GM19395 (cell line): ENCODE data around the gene CHADL.
A peak's percentile ranks its signal among the peaks of the same experiment; 100 is the strongest.
"Not testable (repeated sequence)": the region's sequence is repeated elsewhere in the genome, so short reads cannot be mapped to it uniquely, and the experiment has no call there.

ENCODE experiments used
- ATAC-seq: cut with Tn5 transposase; IDR thresholded peaks from one replicate; pipeline ENCODE4 v1.9.1; 2021; ENCODE audit warnings: mild to moderate bottlenecking, moderate library complexity; ENCODE audit not compliant: unreplicated experiment

CHADL gene

GRCh38 chr22:41240377-41241132 lies at the start of gene CHADL:
Gene CHADL, minus strand, starts transcription at chr22:41240931. Its CDS starts 50 bp downstream, at chr22:41240881.
- no peak for ATAC-seq

DNA sequence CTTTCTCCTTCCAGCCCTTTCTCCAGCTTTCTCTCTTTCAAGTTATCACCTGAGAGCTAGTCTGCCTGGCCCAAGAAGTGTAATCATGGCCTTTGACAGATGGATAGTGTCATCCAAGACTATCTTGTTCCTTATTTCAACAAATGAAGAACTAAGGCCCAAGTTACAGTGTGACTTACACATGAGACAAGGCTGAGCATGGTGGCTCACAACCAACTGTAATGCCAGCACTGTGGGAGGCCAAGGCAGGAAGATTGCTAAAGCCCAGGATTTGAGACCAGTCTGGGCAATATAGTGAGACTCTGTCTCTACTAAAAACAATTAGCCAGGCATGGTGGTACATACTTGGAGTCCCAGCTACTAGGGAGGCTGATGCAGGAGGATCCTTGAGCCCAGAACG lies 48.9 kb upstream of the CHADL start:
- ATAC-seq = no peak

GRCh38 chr22:41288245-41288946 lies 47.7 kb upstream of the CHADL start:
- no peak for ATAC-seq

- ATAC-seq = peak; percentile 11
Observed at GRCh38 chr22:41286639-41287091, 45.9 kb upstream of the CHADL start.

- ATAC-seq = peak; percentile 95
Observed at GRCh38 chr22:41285820-41286638, 45.3 kb upstream of the CHADL start, which contains the start of gene RANGAP1. Gene RANGAP1, minus strand, starts transcription at chr22:41286187. Its CDS starts 5,143 bp downstream, at chr22:41281044.

GRCh38 chr22:41285441-41285819 lies 44.7 kb upstream of the CHADL start:
- ATAC-seq = peak; percentile 11

DNA sequence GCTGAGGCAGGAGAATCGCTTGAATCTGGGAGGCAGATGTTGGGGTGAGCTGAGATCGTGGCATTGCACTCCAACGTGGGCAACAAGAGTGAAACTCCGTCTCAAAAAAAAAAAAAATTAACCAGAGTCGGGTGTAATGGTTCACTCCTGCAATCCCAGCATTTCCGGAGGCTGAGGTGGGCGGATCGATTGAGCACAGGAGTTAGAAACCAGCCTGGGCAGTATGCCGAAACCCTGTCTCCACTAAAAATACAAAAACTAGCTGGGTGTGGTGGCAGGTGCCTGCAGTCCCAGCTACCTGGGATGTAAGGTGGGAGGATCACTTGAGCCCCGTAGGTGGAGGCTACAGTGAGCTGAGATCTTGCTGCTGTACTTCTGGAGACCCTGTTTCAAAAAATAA lies 43.7 kb upstream of the CHADL start:
- no peak for ATAC-seq

DNA sequence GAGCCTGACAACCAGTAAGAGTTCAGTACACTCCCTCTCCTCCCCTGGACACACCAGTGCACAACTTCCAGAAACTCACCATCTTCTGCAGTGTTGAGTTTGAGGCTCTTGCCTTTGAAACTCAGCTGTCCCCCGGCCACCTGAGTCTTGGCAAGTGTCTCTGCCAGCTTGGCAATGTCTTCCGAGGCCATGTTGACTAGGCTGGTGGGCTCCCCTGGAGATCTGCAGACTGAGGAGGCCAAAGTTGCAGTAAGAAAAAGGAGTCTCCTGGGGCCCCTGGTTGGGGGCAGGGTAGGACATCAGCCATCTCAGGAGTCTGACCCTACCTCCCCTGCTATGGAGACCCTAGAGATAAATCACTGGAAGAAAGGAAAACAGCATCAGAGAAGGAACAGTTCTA lies 40.1 kb upstream of the CHADL start:
- ATAC-seq = no peak

GRCh38 chr22:41280065-41280464 lies 39.3 kb upstream of the CHADL start:
- no peak for ATAC-seq

DNA sequence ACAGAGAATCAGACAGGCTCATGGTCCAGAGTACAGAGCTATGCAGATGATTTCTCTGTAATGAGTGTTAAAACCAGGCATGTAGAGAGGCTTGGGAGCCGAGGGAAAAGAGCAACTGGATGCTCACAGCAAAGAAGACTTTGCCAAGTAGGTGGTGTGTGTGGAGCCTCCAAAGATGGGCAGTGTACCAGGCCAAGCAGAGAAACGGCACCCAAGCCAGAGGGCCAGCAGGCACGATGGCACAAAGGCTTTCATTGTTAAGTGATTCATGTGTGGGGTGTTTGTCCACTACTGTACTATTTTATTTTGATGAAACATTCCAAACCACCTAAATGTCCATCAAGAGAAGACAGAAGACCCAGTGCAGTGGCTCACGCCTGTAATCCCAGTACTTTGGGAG lies 34.1 kb upstream of the CHADL start:
- no peak for ATAC-seq

DNA sequence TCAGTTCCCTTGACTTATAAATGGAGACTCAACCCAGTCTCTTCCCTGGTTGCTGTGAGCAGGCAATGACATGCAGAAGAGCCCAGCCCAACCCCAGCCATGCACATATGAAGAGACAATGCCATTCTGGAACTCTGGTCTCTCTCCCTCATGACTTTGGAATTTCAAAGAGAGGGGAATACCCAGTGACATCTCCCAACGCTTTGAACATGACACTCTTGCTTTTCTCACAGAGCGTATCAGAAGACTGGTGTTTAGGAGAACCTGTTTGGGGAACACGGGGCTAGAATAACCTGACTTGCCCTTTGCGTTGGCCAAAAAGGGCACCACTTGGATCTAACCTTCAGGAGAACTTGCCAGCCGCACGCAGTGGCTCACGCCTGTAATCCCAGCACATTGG lies 32.4 kb upstream of the CHADL start:
- no peak for ATAC-seq

GRCh38 chr22:41271787-41272186 lies 31.1 kb upstream of the CHADL start:
- no peak for ATAC-seq

DNA sequence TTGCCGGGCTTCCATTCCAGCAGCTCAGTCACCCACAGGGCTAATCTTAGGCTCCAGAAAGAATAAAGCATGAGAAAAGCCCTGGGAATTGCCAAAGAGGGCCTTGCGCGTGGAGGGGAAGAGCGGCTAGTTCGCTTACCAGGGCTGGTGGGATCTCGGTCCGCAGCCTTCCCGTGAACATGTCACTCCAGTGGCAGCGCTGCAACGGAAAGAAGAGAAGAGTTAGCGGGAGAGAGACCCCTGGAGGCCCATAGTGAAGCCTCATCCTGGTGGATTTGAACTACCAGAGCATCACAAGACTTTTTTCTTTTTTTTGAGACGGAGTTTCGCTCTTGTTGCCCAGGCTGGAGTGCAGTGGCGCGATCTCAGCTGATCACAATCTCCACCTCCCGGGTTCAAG lies 27.2 kb upstream of the CHADL start:
- ATAC-seq = no peak

DNA sequence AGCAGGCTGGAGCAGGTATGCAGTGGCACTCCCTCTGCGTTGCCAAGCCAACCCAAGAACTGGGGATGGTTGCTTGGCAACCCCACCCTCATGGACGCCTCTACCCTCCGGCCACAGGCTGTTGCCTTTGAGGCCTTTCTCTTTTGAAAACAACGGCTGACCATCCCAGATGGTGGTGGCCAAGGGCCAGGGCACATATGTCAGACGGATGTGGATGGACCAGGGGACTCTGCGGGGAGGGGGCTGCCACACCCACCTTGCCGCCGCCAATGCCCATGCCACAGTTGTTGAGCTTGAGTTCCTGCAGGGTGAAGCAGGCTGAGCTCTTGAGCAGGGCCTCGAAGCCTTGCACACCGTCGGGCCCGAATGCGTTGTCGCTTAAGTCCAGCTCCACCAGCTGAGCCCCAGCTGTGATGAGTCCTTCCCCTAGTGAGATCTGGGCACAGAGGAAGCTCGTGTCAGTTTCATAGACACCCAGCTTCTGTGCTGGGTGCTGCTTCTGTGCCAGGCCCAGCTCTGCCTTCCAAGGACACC lies 23.7 kb upstream of the CHADL start:
- ATAC-seq = no peak

GRCh38 chr22:41263704-41264103 lies 23.0 kb upstream of the CHADL start:
- no peak for ATAC-seq

GRCh38 chr22:41262250-41262765 lies 21.6 kb upstream of the CHADL start:
- ATAC-seq = no peak

- ATAC-seq = no peak
Observed at GRCh38 chr22:41261541-41262249, 21.0 kb upstream of the CHADL start.

DNA sequence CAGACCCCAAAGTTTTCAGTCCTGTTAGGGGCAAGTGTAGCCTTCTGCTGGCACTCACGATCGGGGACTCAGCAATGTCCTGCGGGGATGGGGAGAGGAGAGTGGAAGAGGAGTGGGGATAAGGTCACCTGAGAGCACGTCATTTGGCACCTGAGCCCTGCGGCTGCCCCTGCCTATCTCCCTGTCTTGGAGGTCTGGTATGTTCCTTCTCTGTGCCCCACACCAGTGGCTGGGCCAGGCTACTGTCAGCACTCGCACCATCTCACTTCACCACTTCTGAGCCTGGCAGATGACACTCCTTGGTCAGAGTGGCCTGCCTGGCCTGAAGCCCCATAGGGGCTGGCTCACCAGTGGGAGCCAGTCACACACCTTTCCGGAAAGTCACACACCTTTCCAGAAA lies 20.1 kb upstream of the CHADL start:
- ATAC-seq = no peak

DNA sequence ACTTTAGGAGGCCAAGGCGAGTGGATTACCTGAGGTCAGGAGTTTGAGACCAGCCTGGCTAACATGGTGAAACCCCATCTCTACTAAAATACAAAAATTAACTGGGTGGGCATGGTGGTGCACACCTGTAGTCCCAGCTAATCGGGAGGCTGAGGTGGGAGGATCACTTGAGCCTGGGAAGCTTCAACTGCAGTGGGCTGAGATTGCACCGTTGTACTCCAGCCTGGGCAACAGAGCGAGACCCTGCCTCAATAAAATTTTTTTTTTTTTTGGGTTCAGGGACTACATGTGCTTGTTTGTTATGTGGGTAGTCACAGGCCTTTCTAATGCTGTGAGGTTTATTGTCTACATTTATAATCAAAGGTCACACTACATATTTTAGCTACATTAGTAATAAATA lies 19.0 kb upstream of the CHADL start:
- ATAC-seq = not testable (repeated sequence)

DNA sequence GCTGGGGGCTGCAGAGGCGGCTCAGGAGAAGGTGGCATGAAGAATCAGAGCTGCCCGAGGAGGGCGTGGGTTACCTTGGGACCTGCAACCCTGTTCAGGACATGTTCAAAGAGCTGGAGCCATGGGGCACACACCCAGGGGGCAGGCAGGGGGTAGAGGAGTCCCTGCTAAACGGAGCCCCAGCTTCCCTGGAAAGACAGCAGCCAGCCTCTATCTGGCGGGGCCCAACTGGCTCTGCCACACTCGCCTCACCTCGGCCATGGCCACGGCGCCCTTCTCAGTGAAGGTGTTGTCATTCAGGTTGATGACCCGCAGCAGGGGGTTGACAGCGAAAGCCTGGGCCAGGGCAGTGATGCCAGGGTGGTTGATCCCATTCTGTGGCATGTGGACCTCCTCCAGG lies 17.0 kb upstream of the CHADL start:
- no peak for ATAC-seq
